Stimulated activated naive CD8-positive, alpha-beta T cell treated with anti-CD3 and anti-CD28 coated beads, Interleukin-15, Interleukin-2, amounts not matched to agents 100 ng/mL and 50 ng/mL, for 24 hours (primary cell): ENCODE measurements around the gene CHSY1.

Experiments
- H3K27ac Mint-ChIP-seq: one replicate; pipeline ENCODE4 v1.8.0; 2021; ENCODE audit warnings: mild to moderate bottlenecking, mixed read lengths
- H3K27me3 Mint-ChIP-seq: one replicate; pipeline ENCODE4 v1.8.0; 2021; ENCODE audit warnings: mixed read lengths
- H3K36me3 Mint-ChIP-seq: one replicate; pipeline ENCODE4 v1.8.0; 2021; ENCODE audit warnings: low read depth, mixed read lengths
- H3K4me1 Mint-ChIP-seq: one replicate; pipeline ENCODE4 v1.8.0; 2021; ENCODE audit warnings: low read depth, mixed read lengths
- H3K4me3 Mint-ChIP-seq: one replicate; pipeline ENCODE4 v1.8.0; 2021; ENCODE audit warnings: mild to moderate bottlenecking, mixed read lengths
- H3K9me3 Mint-ChIP-seq: one replicate; pipeline ENCODE4 v1.8.0; 2021; ENCODE audit warnings: mixed read lengths

The CHSY1 gene

GRCh38 chr15:101256757-101257156 lies 4.9 kb upstream of the CHSY1 start:
- H3K4me1 Mint-ChIP-seq = peaks cover 33% of the 10 kb centered on the region
- H3K9me3 Mint-ChIP-seq = no peaks in the 10 kb centered on the region
- H3K27ac Mint-ChIP-seq = no peak overlapping the region
- no peak overlapping the region for H3K4me3 Mint-ChIP-seq
- H3K27me3 Mint-ChIP-seq = peaks cover 5% of the 10 kb centered on the region
- H3K36me3 Mint-ChIP-seq = no peaks in the 10 kb centered on the region

- no peaks in the 10 kb centered on the region for H3K9me3 Mint-ChIP-seq
- no peak overlapping the region for H3K4me3 Mint-ChIP-seq
- peaks cover 5% of the 10 kb centered on the region for H3K27me3 Mint-ChIP-seq
- H3K27ac Mint-ChIP-seq = no peak overlapping the region
- H3K4me1 Mint-ChIP-seq = peaks cover 33% of the 10 kb centered on the region
- H3K36me3 Mint-ChIP-seq = no peaks in the 10 kb centered on the region
Measured at GRCh38 chr15:101255615-101256241, 3.9 kb upstream of the CHSY1 start.

GRCh38 chr15:101255051-101255395 lies 3.2 kb upstream of the CHSY1 start:
- Mint-ChIP-seq H3K27me3 (peaks cover 2% of the 10 kb centered on the region), H3K36me3 (peaks cover 6% of the 10 kb centered on the region), H3K4me3 (no peak overlapping the region), H3K27ac (no peak overlapping the region), H3K9me3 (no peaks in the 10 kb centered on the region), H3K4me1 (peaks cover 40% of the 10 kb centered on the region)

GRCh38 chr15:101254157-101255050 lies 2.6 kb upstream of the CHSY1 start:
- H3K4me1 Mint-ChIP-seq = peaks cover 46% of the 10 kb centered on the region
- no peaks in the 10 kb centered on the region for H3K9me3 Mint-ChIP-seq
- H3K36me3 Mint-ChIP-seq = peaks cover 11% of the 10 kb centered on the region
- no peak overlapping the region for H3K27ac Mint-ChIP-seq
- H3K27me3 Mint-ChIP-seq = no peaks in the 10 kb centered on the region
- no peak overlapping the region for H3K4me3 Mint-ChIP-seq

GRCh38 chr15:101252836-101253235 lies 988 bp upstream of the CHSY1 start:
- H3K4me1 Mint-ChIP-seq = peaks cover 60% of the 10 kb centered on the region
- no peaks in the 10 kb centered on the region for H3K27me3 Mint-ChIP-seq
- peaks cover 17% of the 10 kb centered on the region for H3K36me3 Mint-ChIP-seq

GRCh38 chr15:101250873-101251829 lies 697 bp downstream of the CHSY1 start:
- Mint-ChIP-seq H3K4me1 (peaks cover 77% of the 10 kb centered on the region), H3K4me3 (peak overlapping the region; percentile 88), H3K27me3 (no peaks in the 10 kb centered on the region), H3K9me3 (no peaks in the 10 kb centered on the region), H3K27ac (peak overlapping the region; percentile 89), H3K36me3 (peaks cover 30% of the 10 kb centered on the region)

More at GRCh38 chr15:101252836-101253235, 988 bp upstream of the CHSY1 start:
- H3K4me3 Mint-ChIP-seq = peak overlapping the region; percentile 92
- no peaks in the 10 kb centered on the region for H3K9me3 Mint-ChIP-seq
- peak overlapping the region; percentile 92 for H3K27ac Mint-ChIP-seq

GRCh38 chr15:101250341-101250831 lies 1.5 kb downstream of the CHSY1 start:
- Mint-ChIP-seq H3K4me1 (peaks cover 80% of the 10 kb centered on the region), H3K4me3 (peak overlapping the region; percentile 88), H3K36me3 (peaks cover 36% of the 10 kb centered on the region), H3K27me3 (no peaks in the 10 kb centered on the region), H3K27ac (peak overlapping the region; percentile 89), H3K9me3 (no peaks in the 10 kb centered on the region)

GRCh38 chr15:101248274-101248673 lies 3.6 kb downstream of the CHSY1 start:
- H3K27ac Mint-ChIP-seq = peak overlapping the region; percentile 45
- H3K36me3 Mint-ChIP-seq = peaks cover 52% of the 10 kb centered on the region
- H3K4me1 Mint-ChIP-seq = peaks cover 82% of the 10 kb centered on the region
- H3K27me3 Mint-ChIP-seq = no peaks in the 10 kb centered on the region
- H3K4me3 Mint-ChIP-seq = peak overlapping the region; percentile 55
- no peaks in the 10 kb centered on the region for H3K9me3 Mint-ChIP-seq

GRCh38 chr15:101246824-101247745 lies 4.8 kb downstream of the CHSY1 start:
- peak overlapping the region; percentile 89 for H3K27ac Mint-ChIP-seq
- peaks cover 55% of the 10 kb centered on the region for H3K36me3 Mint-ChIP-seq
- H3K9me3 Mint-ChIP-seq = no peaks in the 10 kb centered on the region
- H3K4me3 Mint-ChIP-seq = peak overlapping the region; percentile 55
- H3K4me1 Mint-ChIP-seq = peaks cover 84% of the 10 kb centered on the region
- no peaks in the 10 kb centered on the region for H3K27me3 Mint-ChIP-seq

GRCh38 chr15:101246391-101246790 lies 5.5 kb downstream of the CHSY1 start:
- Mint-ChIP-seq H3K9me3 (no peaks in the 10 kb centered on the region), H3K4me3 (peak overlapping the region; percentile 55), H3K27ac (peak overlapping the region; percentile 89), H3K4me1 (peaks cover 90% of the 10 kb centered on the region), H3K36me3 (peaks cover 62% of the 10 kb centered on the region), H3K27me3 (no peaks in the 10 kb centered on the region)

GRCh38 chr15:101244889-101245668 lies 6.8 kb downstream of the CHSY1 start:
- Mint-ChIP-seq H3K36me3 (peaks cover 63% of the 10 kb centered on the region), H3K4me3 (peak overlapping the region; percentile 55), H3K9me3 (no peaks in the 10 kb centered on the region), H3K27me3 (no peaks in the 10 kb centered on the region), H3K27ac (peak overlapping the region; percentile 69), H3K4me1 (peaks cover 97% of the 10 kb centered on the region)

- no peaks in the 10 kb centered on the region for H3K27me3 Mint-ChIP-seq
- no peaks in the 10 kb centered on the region for H3K9me3 Mint-ChIP-seq
- peak overlapping the region; percentile 55 for H3K4me3 Mint-ChIP-seq
- H3K27ac Mint-ChIP-seq = peak overlapping the region; percentile 69
- peaks cover 98% of the 10 kb centered on the region for H3K4me1 Mint-ChIP-seq
- H3K36me3 Mint-ChIP-seq = peaks cover 63% of the 10 kb centered on the region
Measured at GRCh38 chr15:101244036-101244781, 7.6 kb downstream of the CHSY1 start.
